Mucosa of descending colon (tissue), 3 donors: ENCODE data around the gene PHF2. TPM values are rescaled to one million over a fixed set of nuclear protein-coding genes. Genes with fewer than 3 reads are reported as not detected.

Source experiments
- ATAC-seq: fragments of 200-7000 bp; cut with Tn5 transposase; one replicate; pipeline ENCODE4 v1.9.1; 2020; ENCODE audit warnings: mild to moderate bottlenecking, moderate library complexity
- DNase-seq, 3 donors: peaks; one replicate each; pipeline ENCODE4 v3.0.0-alpha.2; 2020
- H3K36me3 ChIP-seq: fragments of 200-600 bp; one replicate; pipeline ENCODE4 v1.8.0; 2021; ENCODE audit warnings: low read depth, mild to moderate bottlenecking
- H3K4me1 ChIP-seq: fragments of 200-600 bp; one replicate; pipeline ENCODE4 v1.8.0; 2021; ENCODE audit warnings: low read depth, mild to moderate bottlenecking
- H3K4me3 ChIP-seq: fragments of 200-600 bp; one replicate; pipeline ENCODE4 v1.8.0; 2021; ENCODE audit warnings: mild to moderate bottlenecking
- H3K9me3 ChIP-seq: fragments of 200-600 bp; one replicate; pipeline ENCODE4 v1.8.0; 2021; ENCODE audit warnings: mild to moderate bottlenecking
- intact Hi-C, 2 donors: fragments of 100-400 bp; cut with DNase I in 1 of 2; cut with micrococcal nuclease in 1 of 2; formaldehyde crosslinking; loops; one replicate each; pipeline versions ENCODE4 v1.11.0 to v1.11.1; 2022; cut with DNase I, micrococcal nuclease
- total RNA-seq, 3 donors: library from RNA; stranded (reverse); fragmentation: NEBNext Ultra II Directional in 2 of 3; extraction: Animal tissue kit (Norgen Biotek cat#: 25700) in 2 of 3; gene quantifications; one replicate each; pipeline versions ENCODE4 v1.2.1 to v1.2.4, GENCODE V29; 2021 to 2023
- TF ChIP-seq, protein P1 (sequence below): fragments of 200-600 bp; IDR thresholded peaks from one replicate; pipeline ENCODE4 v1.8.0; 2022; ENCODE audit warnings: antibody characterized with exemption, mild to moderate bottlenecking
- donor health status: DM: no; HTN: no; CAD: no; lungs with moderate emphysema.
- donor health status: DM: no; HTN: no; CAD: no.
- donor health status: DM: no; HTN: yes; CAD: no.

PHF2 gene
- total RNA-seq, 3 donors from 2014 or later: 19.1 to 42.9 (median 21.7) TPM

- intact Hi-C loops: no loop called here
- Histone ChIP-seq H3K4me1 (peaks cover 24% of the 10 kb centered on the region), H3K36me3 (no peaks in the 10 kb centered on the region), H3K9me3 (no peaks in the 10 kb centered on the region), H3K4me3 (no peak overlapping the region)
- DNase-seq (no peak), ATAC-seq (no peak)
- TF ChIP-seq, protein P1, sequence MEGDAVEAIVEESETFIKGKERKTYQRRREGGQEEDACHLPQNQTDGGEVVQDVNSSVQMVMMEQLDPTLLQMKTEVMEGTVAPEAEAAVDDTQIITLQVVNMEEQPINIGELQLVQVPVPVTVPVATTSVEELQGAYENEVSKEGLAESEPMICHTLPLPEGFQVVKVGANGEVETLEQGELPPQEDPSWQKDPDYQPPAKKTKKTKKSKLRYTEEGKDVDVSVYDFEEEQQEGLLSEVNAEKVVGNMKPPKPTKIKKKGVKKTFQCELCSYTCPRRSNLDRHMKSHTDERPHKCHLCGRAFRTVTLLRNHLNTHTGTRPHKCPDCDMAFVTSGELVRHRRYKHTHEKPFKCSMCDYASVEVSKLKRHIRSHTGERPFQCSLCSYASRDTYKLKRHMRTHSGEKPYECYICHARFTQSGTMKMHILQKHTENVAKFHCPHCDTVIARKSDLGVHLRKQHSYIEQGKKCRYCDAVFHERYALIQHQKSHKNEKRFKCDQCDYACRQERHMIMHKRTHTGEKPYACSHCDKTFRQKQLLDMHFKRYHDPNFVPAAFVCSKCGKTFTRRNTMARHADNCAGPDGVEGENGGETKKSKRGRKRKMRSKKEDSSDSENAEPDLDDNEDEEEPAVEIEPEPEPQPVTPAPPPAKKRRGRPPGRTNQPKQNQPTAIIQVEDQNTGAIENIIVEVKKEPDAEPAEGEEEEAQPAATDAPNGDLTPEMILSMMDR: no peak
These were observed 6.2 kb downstream of the PHF2 start for GRCh38 chr9:93582550-93582949.

GRCh38 chr9:93585259-93585658 lies 8.9 kb downstream of the PHF2 start:
- DNase-seq: no peak
- peaks cover 12% of the 10 kb centered on the region for H3K4me1 ChIP-seq
- TF ChIP-seq, protein P1: no peak
- intact Hi-C loops: no loop called here
- H3K9me3 ChIP-seq: no peaks in the 10 kb centered on the region
- ATAC-seq: no peak
- H3K36me3 ChIP-seq: no peaks in the 10 kb centered on the region
- no peak overlapping the region for H3K4me3 ChIP-seq

DNA sequence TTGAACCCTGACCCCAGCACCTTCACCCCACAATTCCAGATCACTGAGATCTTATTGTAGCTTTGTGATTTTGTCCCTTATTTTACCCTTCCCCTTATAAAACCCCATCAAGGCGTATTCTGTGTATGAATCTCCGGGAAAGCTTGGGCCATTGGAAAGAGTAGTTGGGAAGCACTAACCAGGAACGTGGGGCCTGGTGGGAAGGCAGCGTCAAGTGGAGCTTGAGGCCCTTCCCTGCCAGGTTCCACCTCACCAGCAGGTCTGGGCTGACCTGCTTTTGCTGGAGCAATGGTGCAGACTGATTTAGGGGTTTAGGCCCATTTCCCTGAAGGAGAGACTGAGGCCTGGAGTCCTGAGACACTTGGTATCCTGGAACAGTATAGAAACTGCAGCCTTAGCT lies 9.3 kb downstream of the PHF2 start:
- peaks cover 12% of the 10 kb centered on the region for H3K4me1 ChIP-seq

DNA sequence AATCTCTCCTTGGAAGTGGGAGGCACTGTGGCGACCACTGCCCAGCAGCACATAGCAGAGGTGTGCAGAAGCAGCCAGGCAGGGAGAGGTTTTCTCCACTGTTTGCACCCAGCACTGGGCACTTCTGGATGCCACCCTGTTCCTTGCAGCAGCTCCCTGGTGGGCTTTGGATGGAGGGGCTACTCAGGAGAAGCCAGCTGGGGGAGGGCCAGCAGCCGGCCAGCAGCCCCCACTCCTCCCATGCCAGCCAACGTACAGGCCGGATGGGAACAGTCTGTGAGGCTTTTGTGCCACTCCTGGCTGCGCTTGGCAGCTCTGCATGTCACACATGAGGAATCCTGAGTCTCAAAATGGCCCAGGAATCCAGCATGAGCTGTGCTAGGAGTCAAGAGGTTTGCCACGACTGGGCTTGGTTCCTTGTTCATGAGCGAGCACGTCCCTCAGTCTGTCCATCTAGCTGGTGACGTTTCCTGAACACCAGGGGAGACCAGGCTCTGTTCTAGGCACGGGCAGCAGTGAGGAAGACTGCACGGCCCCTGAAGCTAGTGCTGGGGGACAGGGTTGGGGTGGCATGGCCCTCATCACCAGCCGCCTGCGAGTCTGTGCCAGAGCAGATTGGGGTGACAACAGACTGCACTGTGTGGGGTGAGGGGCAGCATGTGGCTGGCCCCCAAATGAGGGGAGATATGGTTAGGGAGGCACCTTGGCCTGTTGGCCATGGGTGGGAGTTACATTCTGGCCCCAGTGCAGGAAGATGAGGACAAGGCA lies 10.1 kb downstream of the PHF2 start:
- Histone ChIP-seq H3K9me3 (no peaks in the 10 kb centered on the region), H3K4me3 (no peak overlapping the region), H3K4me1 (peaks cover 11% of the 10 kb centered on the region), H3K36me3 (no peaks in the 10 kb centered on the region)
- intact Hi-C loops: no loop called here
- DNase-seq: peak in 2 of 3 donors; percentile 23 to 40
- TF ChIP-seq, protein P1: no peak
- ATAC-seq: no peak

More for the DNA sequence above, 9.3 kb downstream of the PHF2 start:
- intact Hi-C loops: no loop called here
- TF ChIP-seq, protein P1: no peak
- ATAC-seq (no peak), DNase-seq (no peak)
- H3K9me3 ChIP-seq: no peaks in the 10 kb centered on the region
- no peak overlapping the region for H3K4me3 ChIP-seq
- H3K36me3 ChIP-seq: no peaks in the 10 kb centered on the region

DNA sequence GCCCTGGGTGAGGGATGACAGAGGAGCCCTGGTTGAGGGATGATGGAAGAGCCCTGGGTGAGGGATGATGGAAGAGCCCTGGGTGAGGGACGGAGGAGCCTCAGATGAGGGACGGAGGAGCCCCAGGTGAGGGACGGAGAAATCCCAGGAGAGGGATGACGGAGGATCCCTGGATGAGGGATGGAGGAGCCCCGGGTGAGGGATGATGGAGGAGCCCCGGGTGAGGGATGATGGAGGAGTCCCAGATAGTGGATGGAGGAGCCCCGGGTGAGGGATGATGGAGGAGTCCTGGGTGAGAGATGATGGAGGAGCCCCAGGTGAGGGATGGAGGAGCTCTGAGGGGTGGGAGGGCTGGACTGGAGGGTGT lies 10.9 kb downstream of the PHF2 start:
- intact Hi-C loops: no loop called here
- Histone ChIP-seq H3K4me3 (no peak overlapping the region), H3K36me3 (no peaks in the 10 kb centered on the region), H3K4me1 (peaks cover 3% of the 10 kb centered on the region), H3K9me3 (no peaks in the 10 kb centered on the region)
- no peak for DNase-seq
- TF ChIP-seq, protein P1: no peak
- no peak for ATAC-seq
